Transverse colon (tissue), 4 donors: ENCODE results near the gene SEMA3E. TPM values are rescaled to one million over a fixed set of nuclear protein-coding genes. Genes with fewer than 3 reads are reported as not detected.

Experiments used
- DNase-seq: peaks from one replicate; pipeline ENCODE4 v3.0.0-alpha.2; 2019
- H3K27ac ChIP-seq, 4 donors: fragments of 200-600 bp; sonication (generic); 2 replicates each; pipeline ENCODE4 v1.5.1; 2016 to 2018; ENCODE audit warnings: inconsistent platforms in 4 of 4
- H3K27me3 ChIP-seq: fragments of 200-600 bp; sonication (generic); 2 replicates; pipeline ENCODE4 v1.5.1; 2017; ENCODE audit warnings: inconsistent platforms
- H3K36me3 ChIP-seq, 4 donors: fragments of 200-600 bp; sonication (generic); 2 replicates each; pipeline ENCODE4 v1.5.1; 2017 to 2019; ENCODE audit warnings: inconsistent platforms in 4 of 4
- H3K4me1 ChIP-seq, 4 donors: fragments of 200-600 bp; sonication (generic); 2 replicates each; pipeline ENCODE4 v1.5.1; 2017 to 2020; ENCODE audit warnings: inconsistent platforms in 4 of 4
- H3K4me3 ChIP-seq, 4 donors: fragments of 200-600 bp; sonication (generic); 1 replicate in 1 of 4; 2 replicates in 3 of 4; pipeline versions ENCODE4 v1.5.1 to v1.6.1; 2017 to 2019; ENCODE audit warnings: inconsistent platforms in 4 of 4
- H3K9me3 ChIP-seq, 2 donors: fragments of 200-600 bp; sonication (generic); 2 replicates each; pipeline ENCODE4 v1.5.1; 2017 to 2019; ENCODE audit warnings: inconsistent platforms in 2 of 2
- EP300 ChIP-seq: sonication (generic); formaldehyde crosslinking; IDR thresholded peaks from one replicate; pipeline ENCODE4 v1.6.1; 2017; ENCODE audit warnings: antibody characterized with exemption, low read depth
- POLR2A ChIP-seq: fragments of 450-650 bp; IDR thresholded peaks from one replicate; pipeline ENCODE4 v1.6.1; 2016; ENCODE audit warnings: antibody characterized with exemption, mild to moderate bottlenecking, moderate library complexity
- POLR2AphosphoS5 ChIP-seq, 3 donors: sonication (generic); formaldehyde crosslinking; IDR thresholded peaks; one replicate each; pipeline ENCODE4 v1.6.1; 2016; ENCODE audit warnings: antibody characterized with exemption in 3 of 3
- whole genome bisulfite sequencing, 2 donors: methylation state at CpG; one replicate each; pipeline ENCODE4 v1.1.5; 2018; ENCODE audit warnings: low coverage in 1 of 2; 5-methylcytosine and 5-hydroxymethylcytosine counted together
- in situ Hi-C, 4 donors: fragments of 200-750 bp; cut with MboI; loops; one replicate each; pipeline versions ENCODE4 v1.15.0 to v1.15.1; 2017; ENCODE audit warnings: low sequenced_read_pairs in 3 of 4, low pct_ligation_motif_present in 1 of 4, low pct_unique_long_range_greater_than_20kb in 1 of 4
- intact Hi-C: fragments of 100-400 bp; cut with DNase I; formaldehyde crosslinking; loops from one replicate; pipeline ENCODE4 v1.15.1; 2023; ENCODE audit warnings: low total_unique reads
- total RNA-seq, 4 donors: library from RNA; depleted of rRNA; stranded (reverse); fragments of >200 nt; gene quantifications; one replicate each; pipeline ENCODE4 v1.1.0, GENCODE V29; 2016
- TF ChIP-seq, protein P1 (sequence below), 5 experiments: fragments of 200-600 bp in 3 of 5; fragments of 450-650 bp in 2 of 5; sonication (generic) in 3 of 5; IDR thresholded peaks; 1 replicate in 2 of 5; 2 replicates in 3 of 5; pipeline ENCODE4 v1.5.1; 2016 to 2017; ENCODE audit warnings: antibody characterized with exemption in 5 of 5, inconsistent platforms in 3 of 5, mild to moderate bottlenecking in 2 of 5, moderate library complexity in 1 of 5

SEMA3E gene
- total RNA-seq, 4 donors from 2014 or later: 0.95 to 3.8 (median 1.4) TPM; not detected in 1

DNA sequence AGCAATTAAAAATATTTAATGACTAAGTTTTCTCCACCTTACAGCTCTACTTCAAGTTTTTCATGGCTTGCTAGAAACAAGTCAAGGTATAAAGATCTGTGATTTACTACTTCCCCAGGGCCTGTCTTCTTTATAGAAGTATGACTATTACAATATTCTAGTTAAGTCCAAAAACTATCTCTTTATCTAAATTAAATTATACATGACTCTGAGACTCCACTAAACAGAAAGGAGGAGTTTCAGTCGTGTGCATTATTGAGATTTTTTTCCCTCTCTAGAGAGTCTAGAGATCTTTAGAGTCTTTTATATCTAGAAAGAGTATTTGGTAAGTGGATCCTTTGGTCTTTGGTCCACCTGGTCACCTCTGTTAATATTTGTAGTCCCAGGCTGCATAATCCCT, 100.7 kb downstream of the SEMA3E start:
- H3K27me3 ChIP-seq: no peaks in the 10 kb centered on the region
- in situ Hi-C loops (no loop called here), intact Hi-C loops (no loop called here)
- no peak overlapping the region for H3K27ac ChIP-seq
- DNase-seq: no peak
- H3K36me3 ChIP-seq: no peaks in the 10 kb centered on the region
- no peaks in the 10 kb centered on the region for H3K9me3 ChIP-seq
- H3K4me1 ChIP-seq: peaks cover 0 to 9% (median 3%) of the 10 kb centered on the region in 4 donors
- WGBS, 2 donors: 68 to 80% methylated on average over 1 of the region's 1 CpG
- TF ChIP-seq POLR2A (no peak), POLR2AphosphoS5 (IDR thresholded peaks at IDR 0.05) (no peak), EP300 (no peak)
- TF ChIP-seq, protein P1, sequence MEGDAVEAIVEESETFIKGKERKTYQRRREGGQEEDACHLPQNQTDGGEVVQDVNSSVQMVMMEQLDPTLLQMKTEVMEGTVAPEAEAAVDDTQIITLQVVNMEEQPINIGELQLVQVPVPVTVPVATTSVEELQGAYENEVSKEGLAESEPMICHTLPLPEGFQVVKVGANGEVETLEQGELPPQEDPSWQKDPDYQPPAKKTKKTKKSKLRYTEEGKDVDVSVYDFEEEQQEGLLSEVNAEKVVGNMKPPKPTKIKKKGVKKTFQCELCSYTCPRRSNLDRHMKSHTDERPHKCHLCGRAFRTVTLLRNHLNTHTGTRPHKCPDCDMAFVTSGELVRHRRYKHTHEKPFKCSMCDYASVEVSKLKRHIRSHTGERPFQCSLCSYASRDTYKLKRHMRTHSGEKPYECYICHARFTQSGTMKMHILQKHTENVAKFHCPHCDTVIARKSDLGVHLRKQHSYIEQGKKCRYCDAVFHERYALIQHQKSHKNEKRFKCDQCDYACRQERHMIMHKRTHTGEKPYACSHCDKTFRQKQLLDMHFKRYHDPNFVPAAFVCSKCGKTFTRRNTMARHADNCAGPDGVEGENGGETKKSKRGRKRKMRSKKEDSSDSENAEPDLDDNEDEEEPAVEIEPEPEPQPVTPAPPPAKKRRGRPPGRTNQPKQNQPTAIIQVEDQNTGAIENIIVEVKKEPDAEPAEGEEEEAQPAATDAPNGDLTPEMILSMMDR (IDR thresholded peaks at IDR 0.05): no peak
- no peak overlapping the region for H3K4me3 ChIP-seq

DNA sequence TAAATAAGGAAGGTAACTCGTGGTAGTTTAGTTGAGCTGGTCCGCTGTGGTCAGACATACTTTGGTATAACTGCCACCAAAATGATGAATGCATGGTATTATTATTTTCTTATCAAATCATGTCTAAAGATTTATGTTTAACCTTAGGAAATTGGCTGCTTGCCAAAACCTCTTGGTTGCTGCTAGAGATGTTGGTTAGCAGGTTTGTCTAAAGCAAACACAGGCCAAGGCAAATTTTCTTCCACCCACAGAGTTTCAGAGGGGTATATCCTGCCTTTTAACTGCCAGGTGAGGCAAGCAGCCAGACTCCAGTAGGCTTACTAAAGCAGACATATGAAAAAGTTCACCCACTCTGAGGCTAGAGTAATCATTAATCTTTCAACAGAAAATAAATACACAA, 101.4 kb downstream of the SEMA3E start:
- Histone ChIP-seq H3K27ac (no peak overlapping the region), H3K27me3 (no peaks in the 10 kb centered on the region), H3K9me3 (no peaks in the 10 kb centered on the region), H3K36me3 (no peaks in the 10 kb centered on the region), H3K4me1 (peaks cover 0 to 9% (median 3%) of the 10 kb centered on the region in 4 donors), H3K4me3 (no peak overlapping the region)
- 44 to 49% methylated on average over 2 of the region's 2 CpGs for WGBS, 2 donors
- in situ Hi-C loops (no loop called here), intact Hi-C loops (no loop called here)
- no peak for TF ChIP-seq POLR2AphosphoS5 (IDR thresholded peaks at IDR 0.05)
- TF ChIP-seq, protein P1 (IDR thresholded peaks at IDR 0.05): no peak
- no peak for TF ChIP-seq EP300
- TF ChIP-seq POLR2A: no peak
- DNase-seq: no peak

- intact Hi-C loops (no loop called here), in situ Hi-C loops (no loop called here)
- Histone ChIP-seq H3K27me3 (no peaks in the 10 kb centered on the region), H3K9me3 (no peaks in the 10 kb centered on the region), H3K4me3 (no peak overlapping the region), H3K4me1 (peaks cover 0 to 9% (median 3%) of the 10 kb centered on the region in 4 donors), H3K27ac (no peak overlapping the region), H3K36me3 (no peaks in the 10 kb centered on the region)
- no peak for TF ChIP-seq EP300
- TF ChIP-seq POLR2A: no peak
- TF ChIP-seq, protein P1 (IDR thresholded peaks at IDR 0.05): no peak
- TF ChIP-seq POLR2AphosphoS5 (IDR thresholded peaks at IDR 0.05): no peak
- WGBS, 2 donors: 71 to 75% methylated on average over 2 of the region's 2 CpGs
- no peak for DNase-seq
Measured at GRCh38 chr7:83546586-83546985, 102.4 kb downstream of the SEMA3E start.

GRCh38 chr7:83541187-83541960, 107.6 kb downstream of the SEMA3E start:
- TF ChIP-seq EP300: no peak
- no peak for TF ChIP-seq POLR2A
- TF ChIP-seq, protein P1 (IDR thresholded peaks at IDR 0.05): no peak
- no peak for TF ChIP-seq POLR2AphosphoS5 (IDR thresholded peaks at IDR 0.05)
- in situ Hi-C loops (no loop called here), intact Hi-C loops (no loop called here)
- Histone ChIP-seq H3K36me3 (no peaks in the 10 kb centered on the region), H3K27ac (no peak overlapping the region), H3K27me3 (no peaks in the 10 kb centered on the region), H3K4me3 (no peak overlapping the region), H3K4me1 (no peaks in the 10 kb centered on the region), H3K9me3 (no peaks in the 10 kb centered on the region)
- DNase-seq: no peak
- WGBS, 2 donors: 75 to 89% methylated on average over 7 of the region's 7 CpGs
